ENCODE measurements around the gene DEFB127.

DNA sequence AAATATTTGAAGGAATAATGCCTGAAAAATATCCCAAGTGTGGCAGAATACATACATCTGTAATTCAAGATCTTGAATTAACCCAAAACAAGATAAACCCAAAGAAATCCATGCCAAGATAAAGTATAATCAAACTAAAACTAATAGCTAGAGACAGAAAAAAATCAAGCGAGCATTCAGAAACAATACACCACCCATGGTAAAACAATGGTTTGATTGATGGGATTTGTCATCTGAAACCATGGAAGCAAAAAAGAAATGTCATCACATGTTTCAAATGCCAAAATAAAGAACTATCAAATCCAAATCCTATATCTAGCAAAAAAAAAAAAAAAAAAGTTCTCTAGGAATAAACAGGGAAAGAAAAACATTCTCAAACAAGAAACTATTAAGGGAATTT is 5.1 kb upstream of the DEFB127 start:
- no peak for TF ChIP-seq CTCF (IDR thresholded peaks at IDR 0.05; ENCODE audit: low read depth, low read length)
- no peak for TF ChIP-seq EZH2phosphoT487 (IDR thresholded peaks at IDR 0.05; ENCODE audit: low read depth)
